Measurements from ENCODE around the gene MEGF8. TPM values are rescaled to one million over a fixed set of nuclear protein-coding genes. Genes with fewer than 3 reads are reported as not detected.
A peak's percentile ranks its signal among the peaks of the same experiment; 100 is the strongest.

The MEGF8 gene
- total and polyA plus RNA-seq, 4 donors: 1.2 to 13.7 (median 9.4) TPM

- Histone ChIP-seq H3K27me3 (ENCODE audit: control insufficient read depth in 4 of 4, insufficient read depth in 4 of 4, low read length in 3 of 4) (no peaks in the 10 kb centered on the region), H3K9me3 (ENCODE audit: control insufficient read depth in 4 of 4, low read length in 3 of 4) (no peaks in the 10 kb centered on the region), H3K4me3 (ENCODE audit: low read depth in 1 of 3, low read length in 3 of 3) (peak overlapping the region; percentile 15 to 66 (median 38)), H3K27ac (ENCODE audit: low read depth in 1 of 2, low read length in 2 of 2) (peak overlapping the region; percentile 62 to 67), H3K4me1 (ENCODE audit: control insufficient read depth in 4 of 4, insufficient read depth in 4 of 4, low read length in 3 of 4) (peaks cover 0 to 12% (median 5%) of the 10 kb centered on the region in 4 donors), H3K9ac (ENCODE audit: low read depth in 1 of 2, low read length in 2 of 2) (peak overlapping the region; percentile 26 to 69), H3K36me3 (ENCODE audit: control insufficient read depth in 4 of 4, insufficient read depth in 3 of 4, low read depth in 1 of 4, low read length in 3 of 4) (no peaks in the 10 kb centered on the region)
- 20% methylated on average over 42 of the region's 42 CpGs for WGBS
- TF ChIP-seq ZBTB33 (IDR thresholded peaks at IDR 0.05): no peak
- no peak for TF ChIP-seq TAF1 (conservative IDR thresholded peaks at IDR 0.05)
- TF ChIP-seq, protein P1, sequence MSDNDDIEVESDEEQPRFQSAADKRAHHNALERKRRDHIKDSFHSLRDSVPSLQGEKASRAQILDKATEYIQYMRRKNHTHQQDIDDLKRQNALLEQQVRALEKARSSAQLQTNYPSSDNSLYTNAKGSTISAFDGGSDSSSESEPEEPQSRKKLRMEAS (IDR thresholded peaks at IDR 0.05): no peak
- no peak for TF ChIP-seq REST (IDR thresholded peaks at IDR 0.05)
- no peak for TF ChIP-seq HNF4G (IDR thresholded peaks at IDR 0.05)
- TF ChIP-seq FOXA2 (IDR thresholded peaks at IDR 0.05): no peak
- TF ChIP-seq HNF4A (conservative IDR thresholded peaks at IDR 0.05): no peak
- TF ChIP-seq RAD21 (IDR thresholded peaks at IDR 0.05): no peak
- TF ChIP-seq ATF3 (IDR thresholded peaks at IDR 0.05): no peak
- peak in 1 of 2 donors; percentile 56 for TF ChIP-seq JUND (IDR thresholded peaks at IDR 0.05)
- TF ChIP-seq FOXA1 (IDR thresholded peaks at IDR 0.05): no peak
- TF ChIP-seq SP1 (IDR thresholded peaks at IDR 0.05): peak; percentile 91
- TF ChIP-seq RXRA (IDR thresholded peaks at IDR 0.05): peak in 1 of 2 donors; percentile 5
- TF ChIP-seq NR2F2 (IDR thresholded peaks at IDR 0.05): no peak
- TF ChIP-seq, protein P2, sequence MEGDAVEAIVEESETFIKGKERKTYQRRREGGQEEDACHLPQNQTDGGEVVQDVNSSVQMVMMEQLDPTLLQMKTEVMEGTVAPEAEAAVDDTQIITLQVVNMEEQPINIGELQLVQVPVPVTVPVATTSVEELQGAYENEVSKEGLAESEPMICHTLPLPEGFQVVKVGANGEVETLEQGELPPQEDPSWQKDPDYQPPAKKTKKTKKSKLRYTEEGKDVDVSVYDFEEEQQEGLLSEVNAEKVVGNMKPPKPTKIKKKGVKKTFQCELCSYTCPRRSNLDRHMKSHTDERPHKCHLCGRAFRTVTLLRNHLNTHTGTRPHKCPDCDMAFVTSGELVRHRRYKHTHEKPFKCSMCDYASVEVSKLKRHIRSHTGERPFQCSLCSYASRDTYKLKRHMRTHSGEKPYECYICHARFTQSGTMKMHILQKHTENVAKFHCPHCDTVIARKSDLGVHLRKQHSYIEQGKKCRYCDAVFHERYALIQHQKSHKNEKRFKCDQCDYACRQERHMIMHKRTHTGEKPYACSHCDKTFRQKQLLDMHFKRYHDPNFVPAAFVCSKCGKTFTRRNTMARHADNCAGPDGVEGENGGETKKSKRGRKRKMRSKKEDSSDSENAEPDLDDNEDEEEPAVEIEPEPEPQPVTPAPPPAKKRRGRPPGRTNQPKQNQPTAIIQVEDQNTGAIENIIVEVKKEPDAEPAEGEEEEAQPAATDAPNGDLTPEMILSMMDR (IDR thresholded peaks at IDR 0.05; ENCODE audit: low read depth, low read length, missing input control): no peak
- no peak for TF ChIP-seq GABPA (IDR thresholded peaks at IDR 0.05 in 1 of 2, conservative IDR thresholded peaks at IDR 0.05 in 1 of 2)
- no peak for TF ChIP-seq EGR1 (IDR thresholded peaks at IDR 0.05; ENCODE audit: low read depth in 2 of 2)
- TF ChIP-seq YY1 (IDR thresholded peaks at IDR 0.05): no peak
- peak; percentile 99 for DNase-seq (ENCODE audit: low spot score)
Observed at GRCh38 chr19:42396381-42397262, 71.2 kb downstream of the MEGF8 start.

Data from liver (tissue), 9 donors.